ENCODE results near the gene BEST4. TPM values are rescaled to one million over a fixed set of nuclear protein-coding genes. Genes with fewer than 3 reads are reported as not detected.
"Not testable (repeated sequence)": the region's sequence is repeated elsewhere in the genome, so short reads cannot be mapped to it uniquely, and the experiment has no call there.

Gene BEST4
- total RNA-seq, 1 donor from 2014 or later = 0.12 TPM

DNA sequence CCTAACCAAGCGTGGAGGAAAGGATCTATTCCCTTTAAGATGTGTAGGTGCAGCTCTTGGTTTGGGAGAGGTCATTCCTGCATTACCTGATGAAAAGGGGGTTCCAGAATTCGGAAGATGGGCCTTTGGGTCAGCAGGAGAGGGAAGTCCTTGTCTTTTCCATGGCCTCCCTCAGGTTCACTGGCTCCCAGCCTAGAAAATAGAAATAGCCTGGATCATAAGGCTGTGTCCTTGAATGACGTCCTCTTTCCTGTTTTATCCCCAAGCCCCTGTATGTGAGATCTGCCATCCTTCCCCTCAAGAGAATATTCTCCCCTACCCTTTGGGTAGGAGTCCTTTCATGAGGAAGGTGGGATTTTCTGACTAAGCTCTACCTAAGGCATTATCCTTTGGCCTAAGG, 27.1 kb downstream of the BEST4 start:
- DNase-seq (ENCODE audit: low read depth) = no peak
- TF ChIP-seq, protein P1, sequence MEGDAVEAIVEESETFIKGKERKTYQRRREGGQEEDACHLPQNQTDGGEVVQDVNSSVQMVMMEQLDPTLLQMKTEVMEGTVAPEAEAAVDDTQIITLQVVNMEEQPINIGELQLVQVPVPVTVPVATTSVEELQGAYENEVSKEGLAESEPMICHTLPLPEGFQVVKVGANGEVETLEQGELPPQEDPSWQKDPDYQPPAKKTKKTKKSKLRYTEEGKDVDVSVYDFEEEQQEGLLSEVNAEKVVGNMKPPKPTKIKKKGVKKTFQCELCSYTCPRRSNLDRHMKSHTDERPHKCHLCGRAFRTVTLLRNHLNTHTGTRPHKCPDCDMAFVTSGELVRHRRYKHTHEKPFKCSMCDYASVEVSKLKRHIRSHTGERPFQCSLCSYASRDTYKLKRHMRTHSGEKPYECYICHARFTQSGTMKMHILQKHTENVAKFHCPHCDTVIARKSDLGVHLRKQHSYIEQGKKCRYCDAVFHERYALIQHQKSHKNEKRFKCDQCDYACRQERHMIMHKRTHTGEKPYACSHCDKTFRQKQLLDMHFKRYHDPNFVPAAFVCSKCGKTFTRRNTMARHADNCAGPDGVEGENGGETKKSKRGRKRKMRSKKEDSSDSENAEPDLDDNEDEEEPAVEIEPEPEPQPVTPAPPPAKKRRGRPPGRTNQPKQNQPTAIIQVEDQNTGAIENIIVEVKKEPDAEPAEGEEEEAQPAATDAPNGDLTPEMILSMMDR (conservative IDR thresholded peaks at IDR 0.05; ENCODE audit: low read depth, low read length) = no peak
- H3K4me3 ChIP-seq (ENCODE audit: low read depth, low read length) = no peak overlapping the region

DNA sequence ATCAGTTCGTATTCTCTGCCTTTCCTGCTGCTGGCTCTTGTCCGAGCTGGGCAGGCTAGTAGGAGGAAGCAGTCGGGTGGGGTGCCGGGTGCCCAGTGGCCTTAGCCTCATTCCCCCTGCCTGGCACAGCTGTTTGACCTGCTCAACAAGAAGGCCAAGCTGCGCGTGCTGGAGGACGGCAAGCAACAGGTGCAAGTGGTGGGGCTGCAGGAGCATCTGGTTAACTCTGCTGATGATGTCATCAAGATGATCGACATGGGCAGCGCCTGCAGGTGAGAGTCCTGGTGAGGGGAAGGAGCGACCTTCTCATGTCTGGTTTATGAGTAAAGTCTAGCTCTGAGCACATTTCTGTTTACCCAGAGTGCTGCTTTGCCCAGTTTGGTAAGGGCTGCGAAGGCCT, 28.9 kb downstream of the BEST4 start:
- TF ChIP-seq, protein P1 (conservative IDR thresholded peaks at IDR 0.05; ENCODE audit: low read depth, low read length) = no peak
- DNase-seq (ENCODE audit: low read depth) = no peak
- H3K4me3 ChIP-seq (ENCODE audit: low read depth, low read length) = no peak overlapping the region

DNA sequence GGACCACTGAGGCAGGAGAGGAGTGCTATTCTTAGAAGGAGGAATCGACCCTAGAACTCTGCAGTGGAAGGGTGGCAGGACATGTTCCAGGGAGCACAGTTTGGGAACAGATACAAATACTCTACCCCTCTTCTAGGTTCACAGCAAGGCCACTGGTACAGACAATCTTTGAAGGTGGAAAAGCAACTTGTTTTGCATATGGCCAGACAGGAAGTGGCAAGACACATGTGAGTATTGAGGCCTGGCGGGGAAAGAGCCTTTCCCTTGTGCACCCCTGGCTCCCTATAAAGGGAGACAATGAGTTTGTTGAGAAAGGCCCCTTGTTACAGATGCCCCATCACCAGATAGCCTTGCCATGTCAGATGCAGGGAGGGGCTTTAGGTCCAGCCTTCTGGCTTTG, 30.6 kb downstream of the BEST4 start:
- TF ChIP-seq, protein P1 (conservative IDR thresholded peaks at IDR 0.05; ENCODE audit: low read depth, low read length) = no peak
- H3K4me3 ChIP-seq (ENCODE audit: low read depth, low read length) = no peak overlapping the region
- DNase-seq (ENCODE audit: low read depth) = no peak

DNA sequence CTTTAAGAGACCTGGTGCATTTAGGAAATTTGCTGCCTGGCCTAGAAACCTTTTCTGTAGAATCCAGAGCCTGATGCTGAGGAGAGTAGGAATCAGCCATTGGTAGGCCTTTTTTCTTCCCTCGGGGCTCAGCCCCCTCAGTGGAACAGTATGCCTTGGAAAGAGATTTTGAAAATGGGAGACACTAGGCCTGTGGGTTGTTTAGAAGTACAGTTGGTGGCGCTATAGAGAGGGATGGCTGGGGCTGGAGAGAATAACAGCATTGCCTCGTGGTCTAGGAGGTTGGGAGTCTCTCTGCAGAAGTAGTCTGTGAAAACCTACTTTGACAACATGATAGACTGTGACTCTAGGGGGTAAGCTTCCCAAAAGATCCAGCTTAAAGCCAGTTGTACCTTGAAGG, 40.1 kb downstream of the BEST4 start:
- no peak for DNase-seq (ENCODE audit: low read depth)
- TF ChIP-seq, protein P1 (conservative IDR thresholded peaks at IDR 0.05; ENCODE audit: low read depth, low read length) = peak; percentile 20
- H3K4me3 ChIP-seq (ENCODE audit: low read depth, low read length) = no peak overlapping the region

DNA sequence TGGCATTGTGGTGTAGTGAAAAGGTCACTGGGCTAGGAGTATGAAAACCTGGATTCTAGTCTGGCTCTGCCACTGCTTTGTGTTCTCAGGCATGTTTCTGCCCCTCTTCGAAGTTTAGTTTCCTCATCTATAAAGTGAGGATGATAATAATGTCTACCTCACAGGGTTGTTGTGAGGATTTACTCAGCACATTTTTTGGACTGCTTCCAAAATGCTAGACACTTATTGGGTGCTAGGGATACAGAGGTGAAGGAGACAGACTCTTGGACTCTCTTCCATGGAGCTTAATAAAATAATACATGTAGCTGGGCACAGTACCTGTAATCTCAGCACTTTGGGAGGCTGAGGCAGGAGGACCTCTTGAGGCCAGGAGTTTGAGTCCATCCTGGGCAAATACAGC, 44.8 kb downstream of the BEST4 start:
- no peak overlapping the region for H3K4me3 ChIP-seq (ENCODE audit: low read depth, low read length)
- TF ChIP-seq, protein P1 (conservative IDR thresholded peaks at IDR 0.05; ENCODE audit: low read depth, low read length) = no peak
- DNase-seq (ENCODE audit: low read depth) = no peak

DNA sequence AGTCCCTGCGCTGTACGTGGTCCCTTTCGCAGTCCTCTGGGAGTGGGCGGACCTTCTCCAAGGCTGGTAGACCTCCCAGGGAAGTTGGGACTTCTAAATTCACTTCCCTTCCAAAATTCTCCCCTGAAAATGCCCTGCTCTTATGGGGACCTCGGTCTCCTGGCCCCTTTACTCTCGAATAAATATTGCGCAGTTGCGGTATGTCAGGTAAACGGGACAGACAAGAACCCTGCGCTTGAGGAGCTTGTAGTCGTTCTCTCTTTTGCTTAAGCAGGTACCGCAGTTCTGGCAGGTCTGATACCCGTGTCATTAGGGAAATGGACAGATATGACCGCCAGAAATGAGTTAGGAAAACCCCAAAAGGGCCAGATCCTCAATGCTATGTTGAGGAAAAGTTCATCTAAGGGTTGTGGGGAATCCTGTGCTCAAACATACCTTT, 47.8 kb downstream of the BEST4 start:
- H3K4me3 ChIP-seq (ENCODE audit: low read depth, low read length) = peak overlapping the region; percentile 80
- no peak for DNase-seq (ENCODE audit: low read depth)
- TF ChIP-seq, protein P1 (conservative IDR thresholded peaks at IDR 0.05; ENCODE audit: low read depth, low read length) = no peak

DNA sequence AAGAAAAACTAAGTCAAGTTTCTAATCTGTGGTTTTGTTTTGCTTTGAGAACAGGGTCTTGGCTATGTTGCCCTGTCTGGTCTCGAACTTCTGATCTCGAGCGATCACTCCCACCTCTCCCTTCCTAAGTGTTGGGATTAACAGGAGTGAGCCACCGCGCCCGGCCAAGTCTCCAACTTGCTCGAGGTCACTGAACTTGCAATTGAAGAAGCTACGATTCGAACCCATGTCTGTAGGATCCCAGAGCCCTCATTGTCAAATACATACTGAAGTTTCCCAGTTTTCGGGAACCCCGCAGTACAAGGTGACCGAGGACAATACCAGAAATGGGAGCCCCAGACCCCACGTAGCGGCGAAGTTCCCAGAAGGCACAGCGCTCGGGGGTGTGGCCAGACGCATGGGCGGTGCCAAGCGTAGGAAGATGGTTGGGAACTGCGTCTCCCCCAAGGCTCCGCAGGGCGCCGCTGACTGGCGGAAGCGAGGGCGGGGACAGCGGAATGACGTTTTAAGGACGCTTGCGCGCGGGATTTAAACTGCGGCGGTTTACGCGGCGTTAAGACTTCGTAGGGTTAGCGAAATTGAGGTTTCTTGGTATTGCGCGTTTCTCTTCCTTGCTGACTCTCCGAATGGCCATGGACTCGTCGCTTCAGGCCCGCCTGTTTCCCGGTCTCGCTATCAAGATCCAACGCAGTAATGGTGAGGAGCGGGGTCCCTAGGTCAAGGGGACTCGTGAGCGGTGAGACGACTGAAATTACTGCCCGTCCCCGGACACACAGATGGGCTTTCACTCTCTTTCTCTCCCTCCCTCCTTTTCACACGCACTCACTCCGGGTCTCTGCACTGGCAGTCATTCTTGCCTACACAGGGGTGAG, 48.4 kb downstream of the BEST4 start, which contains the start of gene KIF2C:
Gene KIF2C, plus strand, starts transcription at position 531 of the 872 bp plus-strand sequence. Its CDS starts 96 bp downstream, at position 627.
- peak; percentile 76 for DNase-seq (ENCODE audit: low read depth)
- TF ChIP-seq, protein P1 (conservative IDR thresholded peaks at IDR 0.05; ENCODE audit: low read depth, low read length) = no peak
- peak within 1 kb of the TSS; percentile 80 for H3K4me3 ChIP-seq (ENCODE audit: low read depth, low read length)

DNA sequence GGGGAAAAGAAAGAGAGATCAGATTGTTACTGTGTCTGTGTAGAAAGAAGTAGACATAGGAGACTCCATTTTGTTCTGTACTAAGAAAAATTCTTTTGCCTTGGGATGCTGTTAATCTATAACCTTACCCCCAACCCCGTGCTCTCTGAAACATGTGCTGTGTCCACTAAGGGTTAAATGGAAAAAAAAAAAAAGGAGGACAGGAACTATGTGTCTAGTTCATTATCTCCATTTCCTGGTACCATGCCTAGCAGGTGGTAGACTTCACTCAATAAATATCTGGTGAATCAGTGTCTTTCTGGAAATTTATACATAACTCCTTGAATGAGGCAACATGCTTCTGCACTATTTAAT, 49.0 kb downstream of the BEST4 start:
- DNase-seq (ENCODE audit: low read depth) = not testable (repeated sequence)
- H3K4me3 ChIP-seq (ENCODE audit: low read depth, low read length) = peak overlapping the region; percentile 80
